ENCODE results near the gene CUL1.

The CUL1 gene

DNA sequence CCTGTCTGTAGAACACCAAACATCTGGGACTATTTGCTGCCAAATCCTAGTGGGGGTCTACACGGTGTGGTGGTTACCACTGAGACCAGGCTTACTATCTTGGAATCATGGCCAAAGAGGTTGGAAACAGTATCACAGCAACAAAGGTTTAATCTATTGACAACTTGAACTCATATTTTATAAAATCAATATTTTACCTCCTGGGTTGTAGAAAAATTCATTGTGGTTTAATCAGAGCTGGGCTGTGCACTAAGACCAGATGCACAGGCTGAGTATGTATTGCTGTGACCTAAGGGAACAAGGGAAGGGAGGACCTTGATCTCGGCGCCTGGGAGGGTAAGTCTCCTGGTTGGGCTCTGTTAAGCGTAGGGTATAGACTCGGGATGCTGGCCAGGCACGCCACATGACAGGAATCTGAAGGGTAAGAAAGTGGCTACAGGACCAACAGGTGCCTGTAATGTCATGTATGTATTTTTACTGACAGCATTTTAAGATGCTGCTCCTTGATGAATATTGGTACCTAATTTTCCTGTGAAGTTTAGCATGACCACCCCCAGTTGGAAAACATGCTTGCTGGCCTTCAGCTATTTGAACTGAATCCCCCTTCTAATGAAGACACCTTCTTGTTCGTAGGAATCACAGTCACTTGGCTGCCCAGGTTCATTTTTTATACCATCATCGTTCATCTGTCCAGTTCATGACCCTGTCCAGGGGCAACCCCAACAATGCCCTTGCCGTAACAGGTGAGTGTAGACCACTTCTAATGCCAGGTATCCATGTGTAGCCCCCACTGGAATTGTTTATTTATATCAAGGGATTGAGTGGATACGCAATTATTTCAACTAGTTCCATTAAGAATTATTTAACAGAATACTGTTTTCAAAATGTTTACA is 105.9 kb downstream of the CUL1 start:
- DNase-seq (ENCODE audit: low read depth), result no peak

DNA sequence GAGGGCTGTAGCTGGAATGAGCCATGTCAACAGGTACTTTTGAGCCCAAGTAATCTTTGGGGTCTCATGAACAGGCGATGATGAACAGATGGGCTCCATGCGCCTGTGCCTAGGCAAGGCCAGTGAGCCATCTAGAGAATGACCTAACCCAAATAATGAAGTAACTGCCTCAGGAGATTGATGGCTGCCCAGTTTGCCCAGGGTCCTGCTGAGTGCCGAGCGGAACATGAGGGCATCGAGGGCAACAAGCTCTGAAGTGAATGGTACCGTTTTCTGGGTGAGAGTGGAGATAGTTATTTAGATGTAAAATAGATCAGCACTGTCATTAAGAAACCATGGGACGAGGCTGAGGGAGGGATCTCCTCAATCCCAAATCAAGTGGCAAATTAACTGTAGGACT is 107.5 kb downstream of the CUL1 start:
- DNase-seq (ENCODE audit: low read depth), result no peak

GRCh38 chr7:148807436-148807835 is 108.7 kb downstream of the CUL1 start:
- DNase-seq (ENCODE audit: low read depth), result no peak

DNA sequence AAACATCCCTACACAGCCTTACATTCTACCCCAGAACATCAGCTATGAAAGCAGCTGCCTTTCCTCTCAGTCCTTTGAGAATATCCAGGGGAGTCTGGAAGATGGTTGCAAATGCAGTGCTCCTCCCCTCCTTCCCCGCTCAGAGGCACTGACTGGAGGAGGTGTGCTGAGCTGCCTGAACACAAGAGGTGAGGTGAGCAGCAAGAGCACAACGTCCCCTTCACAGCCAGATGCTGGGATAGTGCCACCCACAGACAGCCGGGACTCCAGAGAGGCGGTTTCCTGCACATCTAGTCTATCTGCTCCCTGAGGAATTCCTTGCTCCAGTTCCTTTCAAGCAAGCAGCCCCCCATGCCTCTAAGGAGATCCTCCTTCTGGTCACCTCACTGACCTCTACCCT is 111.2 kb downstream of the CUL1 start:
- DNase-seq (ENCODE audit: low read depth), result no peak

DNA sequence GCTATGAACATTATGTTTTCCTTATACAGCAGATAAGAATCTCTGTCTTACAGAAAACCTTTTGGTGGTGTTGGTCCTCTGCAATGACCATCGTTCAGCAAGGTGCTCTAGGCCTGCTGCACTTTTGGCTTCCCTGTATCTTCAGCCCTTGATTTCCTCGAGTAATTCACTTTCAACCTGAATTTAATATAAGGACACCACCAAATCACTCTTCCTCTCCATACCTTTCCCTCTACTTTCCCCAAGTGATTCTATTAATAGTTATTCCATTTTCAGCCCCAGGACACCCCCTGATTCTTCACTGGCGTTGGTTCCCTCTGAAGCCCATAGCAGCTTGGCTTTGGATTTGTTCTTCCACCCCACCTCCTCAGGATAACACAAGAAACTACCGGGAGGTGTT is 113.2 kb downstream of the CUL1 start:
- no peak for DNase-seq (ENCODE audit: low read depth)

- no peak for DNase-seq (ENCODE audit: low read depth)
Measured at GRCh38 chr7:148813890-148814289, 115.2 kb downstream of the CUL1 start.

DNA sequence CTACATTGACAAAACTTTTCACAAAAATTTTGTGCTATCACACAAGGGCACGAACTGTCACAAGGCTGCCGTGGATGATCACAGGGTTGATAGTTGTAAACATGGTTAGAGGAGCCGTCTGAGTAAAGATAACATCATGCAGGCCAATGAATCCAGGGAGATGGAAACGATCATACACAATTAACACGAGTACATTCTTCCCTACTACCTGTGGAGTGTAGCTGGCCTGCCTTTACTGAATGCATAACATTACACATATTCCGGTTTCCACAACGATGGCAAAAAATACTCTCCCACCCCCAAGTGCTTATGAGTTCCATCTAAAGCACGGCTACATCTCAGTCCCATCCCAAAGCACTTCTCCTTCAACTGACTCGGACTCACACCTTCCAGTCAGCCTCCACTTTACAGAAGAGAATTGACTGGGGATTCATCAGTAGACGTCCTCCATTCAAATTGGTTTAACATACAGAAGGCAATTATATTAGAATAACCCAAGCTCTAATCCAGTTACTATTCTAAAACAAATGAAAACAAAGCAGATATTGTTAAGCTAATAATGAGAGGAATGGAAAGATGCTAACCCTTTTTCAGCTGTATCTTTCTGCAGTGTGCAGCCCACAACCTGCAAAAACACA is 116.3 kb downstream of the CUL1 start:
- DNase-seq (ENCODE audit: low read depth), result no peak

GRCh38 chr7:148815612-148816011 is 116.9 kb downstream of the CUL1 start:
- no peak for DNase-seq (ENCODE audit: low read depth)

GRCh38 chr7:148819697-148820360 is 121.1 kb downstream of the CUL1 start:
- no peak for DNase-seq (ENCODE audit: low read depth)

GRCh38 chr7:148821422-148821821 is 122.7 kb downstream of the CUL1 start:
- DNase-seq (ENCODE audit: low read depth), result no peak

- no peak for DNase-seq (ENCODE audit: low read depth)
Measured at GRCh38 chr7:148824864-148825263, 126.2 kb downstream of the CUL1 start.

DNA sequence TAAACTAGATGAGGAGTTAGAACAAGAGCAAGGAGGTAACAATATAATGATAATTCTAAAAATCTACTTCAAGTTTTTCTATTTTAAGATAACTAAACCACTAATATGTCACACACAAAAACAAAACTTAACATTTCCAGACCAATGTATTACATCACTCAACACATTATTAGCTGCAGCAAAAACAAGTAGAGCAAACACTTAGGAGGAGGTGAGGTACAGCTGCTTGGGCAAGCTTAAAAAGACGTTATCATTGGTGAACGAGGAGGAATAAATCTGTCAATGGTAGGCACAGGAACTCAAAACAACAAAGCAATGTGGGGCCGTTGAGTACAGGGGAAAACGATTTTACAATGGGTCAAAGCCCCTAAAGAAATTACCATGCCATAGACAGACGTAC is 126.6 kb downstream of the CUL1 start:
- no peak for DNase-seq (ENCODE audit: low read depth)

GRCh38 chr7:148828965-148829364 is 130.3 kb downstream of the CUL1 start:
- DNase-seq (ENCODE audit: low read depth), result no peak

GRCh38 chr7:148830897-148831692 is 132.4 kb downstream of the CUL1 start:
- no peak for DNase-seq (ENCODE audit: low read depth)

GRCh38 chr7:148831782-148832181 is 133.1 kb downstream of the CUL1 start:
- no peak for DNase-seq (ENCODE audit: low read depth)

- DNase-seq (ENCODE audit: low read depth), result no peak
Measured at GRCh38 chr7:148834605-148835004, 135.9 kb downstream of the CUL1 start.

GRCh38 chr7:148835854-148836253 is 137.2 kb downstream of the CUL1 start:
- DNase-seq (ENCODE audit: low read depth), result no peak

- no peak for DNase-seq (ENCODE audit: low read depth)
Measured at GRCh38 chr7:148838905-148839304, 140.2 kb downstream of the CUL1 start.

- no peak for DNase-seq (ENCODE audit: low read depth)
Measured at GRCh38 chr7:148847815-148848734, 149.4 kb downstream of the CUL1 start.

DNA sequence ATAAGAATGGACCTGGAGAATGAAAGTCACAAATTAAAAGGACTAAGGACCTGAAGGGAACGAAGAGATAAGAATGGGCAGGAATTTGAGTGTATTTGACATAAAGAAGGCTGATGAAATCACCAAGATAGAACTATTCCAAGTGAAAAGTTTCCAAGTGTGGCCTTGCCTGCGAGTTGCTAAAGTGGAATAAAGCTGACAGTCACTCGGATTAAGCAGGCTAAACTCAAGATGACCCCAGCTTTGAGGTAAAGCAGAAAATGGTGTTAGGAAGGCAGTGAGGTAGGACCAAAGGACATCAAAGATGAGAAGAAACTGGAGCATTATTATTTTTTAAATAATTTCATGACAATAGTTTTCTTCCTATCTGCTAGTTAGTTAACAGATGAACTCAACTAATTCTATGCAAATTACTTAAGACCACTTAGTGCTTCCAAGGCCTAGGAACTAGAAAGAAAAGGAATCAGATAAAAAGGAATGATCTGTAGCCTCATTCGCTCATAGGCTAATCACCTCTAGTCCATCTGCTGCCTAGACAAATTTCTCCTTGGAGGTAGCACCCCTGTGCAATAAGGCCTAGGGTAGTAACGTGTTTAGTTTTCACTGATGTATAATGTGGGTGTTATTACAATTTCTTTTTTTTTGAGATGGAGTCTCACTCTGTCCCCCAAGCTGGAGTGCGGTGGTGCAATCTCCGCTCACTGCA is 150.8 kb downstream of the CUL1 start:
- DNase-seq (ENCODE audit: low read depth), result no peak
